ENCODE measurements around the gene DCP1B. TPM values are rescaled to one million over a fixed set of nuclear protein-coding genes. Genes with fewer than 3 reads are reported as not detected.
A peak's percentile ranks its signal among the peaks of the same experiment; 100 is the strongest.

DCP1B gene
- total and polyA plus RNA-seq, 2 of the 4 experiments (the other 2 are of a cell fraction) = 13.3 to 19.7 TPM

DNA sequence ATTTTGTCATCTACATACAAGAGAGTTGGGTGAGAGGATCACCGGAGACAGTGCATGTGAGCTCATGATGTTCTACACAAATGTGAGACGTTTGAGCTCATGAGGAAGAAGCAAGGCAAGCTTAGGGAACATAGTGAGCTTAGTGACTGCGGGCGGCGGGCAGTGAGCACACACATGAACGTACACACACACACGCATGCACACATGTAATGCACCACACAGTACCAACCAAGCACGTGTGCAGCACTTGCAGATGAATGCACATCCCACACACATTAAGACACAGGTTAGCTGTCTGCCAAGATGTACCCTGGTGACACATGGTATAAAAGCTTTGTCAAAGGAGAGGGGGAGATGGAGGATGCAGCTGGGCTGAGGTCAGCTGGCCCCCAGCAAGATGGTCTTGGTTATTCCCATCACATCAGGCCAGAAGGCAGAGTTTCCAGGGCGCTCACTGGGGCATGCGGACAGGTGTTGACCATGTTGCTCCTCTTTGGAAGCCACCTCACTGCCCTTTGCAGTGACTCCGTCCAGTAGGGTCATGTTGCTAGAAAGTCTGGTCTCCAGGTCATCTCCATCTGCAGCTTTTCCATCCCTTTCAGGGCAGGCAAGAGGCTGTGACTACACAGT, 77.1 kb downstream of the DCP1B start:
- intact Hi-C loops (cut with micrococcal nuclease) = no loop called here

More for the DNA sequence above, 77.1 kb downstream of the DCP1B start:
- no TSS peak for BruUV-seq (replicated peaks)
- no peaks in the 10 kb centered on the region for H3K79me1 ChIP-seq (ENCODE audit: low read depth in 1 of 2, low read length in 2 of 2)
- no peak overlapping the region for H2BK120ac ChIP-seq (ENCODE audit: low read depth, low read length)
- no peak overlapping the region for H4K91ac ChIP-seq (ENCODE audit: insufficient read depth, low read depth, low read length)
- no peak overlapping the region for H3K4me2 ChIP-seq (ENCODE audit: low read depth, low read length)
- H3K36me3 ChIP-seq (ENCODE audit: control insufficient read depth, insufficient read depth, low read length) = no peaks in the 10 kb centered on the region
- dilution Hi-C loops (cut with HindIII; ENCODE audit: low sequenced_read_pairs, unreplicated experiment) = no loop called here
- no peak overlapping the region for H3K4ac ChIP-seq (ENCODE audit: low read depth, low read length)
- no peak overlapping the region for H3K9ac ChIP-seq (ENCODE audit: low read depth, low read length)
- no peak overlapping the region for H3K14ac ChIP-seq (replicated peaks; ENCODE audit: low read depth, low read length)
- no peak for TF ChIP-seq BHLHE40 (IDR thresholded peaks at IDR 0.05; ENCODE audit: low read depth, low read length)
- TF ChIP-seq MXI1 (IDR thresholded peaks at IDR 0.05; ENCODE audit: borderline replicate concordance, low read depth, low read length) = no peak
- TF ChIP-seq FOS (IDR thresholded peaks at IDR 0.05; ENCODE audit: low read depth, low read length) = no peak
- TF ChIP-seq, protein P1, sequence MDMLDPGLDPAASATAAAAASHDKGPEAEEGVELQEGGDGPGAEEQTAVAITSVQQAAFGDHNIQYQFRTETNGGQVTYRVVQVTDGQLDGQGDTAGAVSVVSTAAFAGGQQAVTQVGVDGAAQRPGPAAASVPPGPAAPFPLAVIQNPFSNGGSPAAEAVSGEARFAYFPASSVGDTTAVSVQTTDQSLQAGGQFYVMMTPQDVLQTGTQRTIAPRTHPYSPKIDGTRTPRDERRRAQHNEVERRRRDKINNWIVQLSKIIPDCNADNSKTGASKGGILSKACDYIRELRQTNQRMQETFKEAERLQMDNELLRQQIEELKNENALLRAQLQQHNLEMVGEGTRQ (IDR thresholded peaks at IDR 0.05; ENCODE audit: low read depth, low read length) = no peak
- TF ChIP-seq, protein P2, sequence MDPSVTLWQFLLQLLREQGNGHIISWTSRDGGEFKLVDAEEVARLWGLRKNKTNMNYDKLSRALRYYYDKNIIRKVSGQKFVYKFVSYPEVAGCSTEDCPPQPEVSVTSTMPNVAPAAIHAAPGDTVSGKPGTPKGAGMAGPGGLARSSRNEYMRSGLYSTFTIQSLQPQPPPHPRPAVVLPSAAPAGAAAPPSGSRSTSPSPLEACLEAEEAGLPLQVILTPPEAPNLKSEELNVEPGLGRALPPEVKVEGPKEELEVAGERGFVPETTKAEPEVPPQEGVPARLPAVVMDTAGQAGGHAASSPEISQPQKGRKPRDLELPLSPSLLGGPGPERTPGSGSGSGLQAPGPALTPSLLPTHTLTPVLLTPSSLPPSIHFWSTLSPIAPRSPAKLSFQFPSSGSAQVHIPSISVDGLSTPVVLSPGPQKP (IDR thresholded peaks at IDR 0.05; ENCODE audit: borderline replicate concordance, low read depth, low read length) = no peak
- TF ChIP-seq SMC3 (IDR thresholded peaks at IDR 0.05; ENCODE audit: low read depth, low read length) = no peak
- TF ChIP-seq NFE2L2 (IDR thresholded peaks at IDR 0.05; ENCODE audit: low read depth, low read length) = no peak
- no peak for TF ChIP-seq POLR2A (IDR thresholded peaks at IDR 0.05; ENCODE audit: low read depth, low read length)
- no peak for TF ChIP-seq RFX5 (IDR thresholded peaks at IDR 0.05; ENCODE audit: low read depth, low read length)
- no peak for TF ChIP-seq RCOR1 (IDR thresholded peaks at IDR 0.05; ENCODE audit: insufficient replicate concordance, low read length)
- TF ChIP-seq, protein P3, sequence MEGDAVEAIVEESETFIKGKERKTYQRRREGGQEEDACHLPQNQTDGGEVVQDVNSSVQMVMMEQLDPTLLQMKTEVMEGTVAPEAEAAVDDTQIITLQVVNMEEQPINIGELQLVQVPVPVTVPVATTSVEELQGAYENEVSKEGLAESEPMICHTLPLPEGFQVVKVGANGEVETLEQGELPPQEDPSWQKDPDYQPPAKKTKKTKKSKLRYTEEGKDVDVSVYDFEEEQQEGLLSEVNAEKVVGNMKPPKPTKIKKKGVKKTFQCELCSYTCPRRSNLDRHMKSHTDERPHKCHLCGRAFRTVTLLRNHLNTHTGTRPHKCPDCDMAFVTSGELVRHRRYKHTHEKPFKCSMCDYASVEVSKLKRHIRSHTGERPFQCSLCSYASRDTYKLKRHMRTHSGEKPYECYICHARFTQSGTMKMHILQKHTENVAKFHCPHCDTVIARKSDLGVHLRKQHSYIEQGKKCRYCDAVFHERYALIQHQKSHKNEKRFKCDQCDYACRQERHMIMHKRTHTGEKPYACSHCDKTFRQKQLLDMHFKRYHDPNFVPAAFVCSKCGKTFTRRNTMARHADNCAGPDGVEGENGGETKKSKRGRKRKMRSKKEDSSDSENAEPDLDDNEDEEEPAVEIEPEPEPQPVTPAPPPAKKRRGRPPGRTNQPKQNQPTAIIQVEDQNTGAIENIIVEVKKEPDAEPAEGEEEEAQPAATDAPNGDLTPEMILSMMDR (conservative IDR thresholded peaks at IDR 0.05; ENCODE audit: low read depth, low read length) = no peak
- no peak for TF ChIP-seq CEBPB (IDR thresholded peaks at IDR 0.05; ENCODE audit: low read depth, low read length)
- no peak for TF ChIP-seq MAZ (IDR thresholded peaks at IDR 0.05; ENCODE audit: borderline replicate concordance, low read depth, low read length)
- no peak for TF ChIP-seq CHD1 (IDR thresholded peaks at IDR 0.05; ENCODE audit: low read depth, low read length)
- TF ChIP-seq RAD21 (IDR thresholded peaks at IDR 0.05; ENCODE audit: low read length) = no peak
- no peak for TF ChIP-seq MAFK (IDR thresholded peaks at IDR 0.05; ENCODE audit: low read depth, low read length)
- no peak overlapping the region for H4K5ac ChIP-seq (ENCODE audit: low read depth, low read length)
- DNase-seq = no peak
- POLR2A ChIA-PET (ENCODE audit: unreplicated experiment) = no interaction called here
- H3K9me3 ChIP-seq (ENCODE audit: control insufficient read depth, insufficient read depth, low read length) = no peaks in the 10 kb centered on the region; the same call in 1 of the 2 replicates
- no peak for ATAC-seq (ENCODE audit: low read depth)
- CTCF ChIA-PET = interaction anchor here (1.0 kb wide), 1 partner anchor 53 kb away, joined by 3 read pairs; no protein-coding TSS in a partner anchor
- H3K27me3 ChIP-seq (ENCODE audit: control insufficient read depth, insufficient read depth, low read length) = peaks cover 63% of the 10 kb centered on the region
- H2AK9ac ChIP-seq (replicated peaks; ENCODE audit: low read depth, low read length, poor library complexity) = peak overlapping the region; percentile 28
- no peak overlapping the region for H2BK15ac ChIP-seq (ENCODE audit: low read depth, low read length)
- no peak overlapping the region for H3K18ac ChIP-seq (ENCODE audit: low read depth, low read length)
- H3K9me1 ChIP-seq (ENCODE audit: insufficient read depth, low read length) = no peaks in the 10 kb centered on the region
- WGBS, 2 experiments (ENCODE audit: extremely low coverage in 2 of 2, insufficient read length in 1 of 2) = 98% methylated on average over 7 of the region's 11 CpGs; no CpG with 5 or more reads in 1 of the 2 experiments
- no peak overlapping the region for H3K56ac ChIP-seq (ENCODE audit: extremely low read depth, insufficient read depth, low read length)
- H2BK5ac ChIP-seq (ENCODE audit: low read depth, low read length, poor library complexity, severe bottlenecking) = no peak overlapping the region
- in situ Hi-C loops (cut with MboI; ENCODE audit: low sequenced_read_pairs) = no loop called here
- no peak overlapping the region for H3K27ac ChIP-seq (ENCODE audit: insufficient read depth, low read length)
- peak overlapping the region; percentile 21 for H2AFZ ChIP-seq (replicated peaks; ENCODE audit: low read length, poor library complexity)
- H2BK20ac ChIP-seq (ENCODE audit: low read depth, low read length) = no peak overlapping the region
- no peak overlapping the region for H3K4me3 ChIP-seq (ENCODE audit: insufficient read depth, low read depth, low read length)
- no peak overlapping the region for H4K8ac ChIP-seq (ENCODE audit: low read depth in 2 of 2, low read length in 2 of 2)
- H4K20me1 ChIP-seq (ENCODE audit: insufficient read depth, low read length) = no peaks in the 10 kb centered on the region
- no peak overlapping the region for H2AK5ac ChIP-seq (ENCODE audit: low read depth, low read length)
- no peaks in the 10 kb centered on the region; the same call in 1 of the 2 replicates for H3K4me1 ChIP-seq (ENCODE audit: control insufficient read depth, insufficient read depth, low read length)
- H3K23ac ChIP-seq (ENCODE audit: low read depth, low read length) = no peak overlapping the region
